ENCODE measurements around the gene ARHGEF5.
A peak's percentile ranks its signal among the peaks of the same experiment; 100 is the strongest.

ARHGEF5 gene

DNA sequence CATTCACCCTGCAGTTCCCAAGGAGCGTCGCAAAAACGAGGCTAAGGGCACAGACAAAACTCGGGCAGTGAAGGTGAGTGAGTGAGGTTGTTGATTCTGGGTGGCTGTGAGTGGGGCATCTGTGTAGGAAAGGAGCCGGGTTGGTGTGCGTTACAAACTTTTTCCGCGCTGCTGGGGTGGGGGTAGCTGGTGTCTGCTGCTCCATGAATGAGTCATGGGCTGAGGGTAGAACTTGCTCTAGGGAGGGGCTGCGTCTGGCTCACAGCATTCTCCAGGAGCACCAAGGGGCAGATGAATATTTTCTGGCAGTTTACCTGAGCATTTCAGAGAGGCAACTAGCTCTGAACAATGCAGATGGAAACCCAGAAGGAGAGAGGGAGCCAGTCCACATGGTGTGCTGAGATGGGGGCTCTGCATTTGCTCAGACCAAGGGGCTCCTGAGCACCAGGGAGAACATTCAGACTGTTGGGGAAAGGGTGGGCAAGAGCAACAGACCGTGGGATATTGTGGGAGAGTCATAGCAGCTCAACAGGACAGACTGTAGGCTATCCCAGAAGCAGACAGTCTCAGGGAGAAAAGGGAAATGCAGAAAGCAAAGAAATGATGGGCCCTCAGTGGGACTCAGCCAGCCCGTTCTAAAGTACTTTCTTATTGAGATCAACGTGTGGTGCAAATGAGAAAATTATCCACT lies 29.5 kb downstream of the ARHGEF5 start:
- Histone ChIP-seq H3K9me3 (ENCODE audit: control insufficient read depth in 2 of 2, low read length in 2 of 2) (no peaks in the 10 kb centered on the region), H3K4me3 (ENCODE audit: low read length in 2 of 2) (no peak overlapping the region), H3K27me3 (ENCODE audit: control insufficient read depth in 1 of 2, insufficient read depth in 2 of 2, low read length in 2 of 2) (no peaks in the 10 kb centered on the region), H3K27ac (ENCODE audit: low read length) (no peak overlapping the region), H3K9ac (ENCODE audit: low read length in 2 of 2) (no peak overlapping the region), H3K4me1 (ENCODE audit: control insufficient read depth, insufficient read depth, low read length) (peaks cover 3% of the 10 kb centered on the region), H3K36me3 (ENCODE audit: control insufficient read depth in 2 of 2, insufficient read depth in 2 of 2, low read length in 2 of 2) (peaks cover 0 to 3% of the 10 kb centered on the region in 2 donors)

DNA sequence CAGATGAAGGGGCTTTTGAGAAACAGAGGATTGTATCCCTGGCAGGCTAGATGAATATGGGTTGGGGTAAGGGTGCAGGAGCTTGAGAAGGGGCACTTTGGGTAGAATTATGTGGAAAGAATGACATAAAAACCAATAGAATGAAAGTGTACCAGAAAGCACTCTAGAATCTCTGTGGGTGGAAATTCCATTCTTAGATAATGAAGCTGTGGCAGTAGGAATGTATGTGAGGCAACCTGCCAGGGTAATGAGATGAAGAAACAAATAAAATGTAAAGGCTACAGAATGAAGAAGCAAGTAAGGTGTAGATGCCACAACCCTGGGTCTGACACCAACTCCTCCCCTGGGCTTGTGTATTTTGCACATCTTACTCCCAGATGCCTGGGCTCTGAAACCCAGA lies 31.5 kb downstream of the ARHGEF5 start:
- peaks cover 15% of the 10 kb centered on the region for H3K4me1 ChIP-seq (ENCODE audit: control insufficient read depth, insufficient read depth, low read length)
- H3K27me3 ChIP-seq (ENCODE audit: control insufficient read depth in 1 of 2, insufficient read depth in 2 of 2, low read length in 2 of 2): no peaks in the 10 kb centered on the region
- H3K9ac ChIP-seq (ENCODE audit: low read length in 2 of 2): no peak overlapping the region
- no peak overlapping the region for H3K4me3 ChIP-seq (ENCODE audit: low read length in 2 of 2)
- no peaks in the 10 kb centered on the region for H3K36me3 ChIP-seq (ENCODE audit: control insufficient read depth in 2 of 2, insufficient read depth in 2 of 2, low read length in 2 of 2)
- H3K9me3 ChIP-seq (ENCODE audit: control insufficient read depth in 2 of 2, low read length in 2 of 2): no peaks in the 10 kb centered on the region
- no peak overlapping the region for H3K27ac ChIP-seq (ENCODE audit: low read length)

- H3K27me3 ChIP-seq (ENCODE audit: control insufficient read depth in 1 of 2, insufficient read depth in 2 of 2, low read length in 2 of 2): no peaks in the 10 kb centered on the region
- H3K4me3 ChIP-seq (ENCODE audit: low read length in 2 of 2): no peak overlapping the region
- H3K27ac ChIP-seq (ENCODE audit: low read length): no peak overlapping the region
These were observed 33.7 kb downstream of the ARHGEF5 start for GRCh38 chr7:144388950-144389349.

DNA sequence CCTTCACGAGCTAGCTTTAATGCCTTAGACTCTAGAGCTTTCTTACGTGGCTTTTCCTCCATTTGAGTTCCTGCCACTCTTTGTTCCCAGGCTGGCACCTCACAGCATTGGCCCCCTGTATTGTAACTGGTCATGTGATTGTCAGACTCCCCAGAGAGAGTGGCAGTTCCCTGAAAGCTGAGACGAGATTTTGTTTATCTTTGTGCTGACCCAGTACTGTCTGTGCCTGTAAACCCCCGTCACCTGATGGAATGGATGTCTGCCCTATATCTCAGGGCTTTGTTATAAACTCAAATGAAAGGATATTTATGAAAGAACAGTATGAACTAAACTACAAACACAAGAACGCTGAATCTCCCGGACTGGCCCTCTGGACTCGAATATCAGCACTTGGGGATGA lies 35.3 kb downstream of the ARHGEF5 start:
- Histone ChIP-seq H3K27ac (ENCODE audit: low read length) (peak overlapping the region; percentile 18), H3K9ac (ENCODE audit: low read length in 2 of 2) (peak overlapping the region; percentile 29 to 36), H3K27me3 (ENCODE audit: control insufficient read depth in 1 of 2, insufficient read depth in 2 of 2, low read length in 2 of 2) (no peaks in the 10 kb centered on the region), H3K4me3 (ENCODE audit: low read length in 2 of 2) (no peak overlapping the region), H3K4me1 (ENCODE audit: control insufficient read depth, insufficient read depth, low read length) (peaks cover 12% of the 10 kb centered on the region), H3K9me3 (ENCODE audit: control insufficient read depth in 2 of 2, low read length in 2 of 2) (no peaks in the 10 kb centered on the region), H3K36me3 (ENCODE audit: control insufficient read depth in 2 of 2, insufficient read depth in 2 of 2, low read length in 2 of 2) (no peaks in the 10 kb centered on the region)

More at GRCh38 chr7:144388950-144389349, 33.7 kb downstream of the ARHGEF5 start:
- Histone ChIP-seq H3K36me3 (ENCODE audit: control insufficient read depth in 2 of 2, insufficient read depth in 2 of 2, low read length in 2 of 2) (no peaks in the 10 kb centered on the region), H3K9ac (ENCODE audit: low read length in 2 of 2) (no peak overlapping the region), H3K4me1 (ENCODE audit: control insufficient read depth, insufficient read depth, low read length) (peaks cover 15% of the 10 kb centered on the region), H3K9me3 (ENCODE audit: control insufficient read depth in 2 of 2, low read length in 2 of 2) (no peaks in the 10 kb centered on the region)

DNA sequence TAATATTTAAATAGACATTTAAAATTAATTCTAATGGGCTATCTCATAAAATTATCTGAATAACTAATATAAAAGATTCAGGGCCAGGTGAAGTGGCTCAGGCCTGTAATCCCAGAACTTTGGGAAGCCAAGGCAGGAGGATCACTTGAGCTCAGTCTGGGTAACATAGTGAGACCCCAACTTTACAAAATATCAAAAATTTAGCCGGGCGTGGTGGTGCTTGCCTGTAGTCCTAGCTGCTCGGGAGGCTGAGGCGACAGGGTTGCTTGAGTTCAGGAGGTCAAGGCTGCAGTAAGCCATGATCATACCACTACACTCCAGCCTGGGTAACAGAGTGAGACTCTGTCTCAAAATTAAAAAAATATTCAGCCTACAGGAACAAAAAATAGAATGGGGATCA lies 35.8 kb downstream of the ARHGEF5 start:
- H3K36me3 ChIP-seq (ENCODE audit: control insufficient read depth in 2 of 2, insufficient read depth in 2 of 2, low read length in 2 of 2): no peaks in the 10 kb centered on the region
- no peak overlapping the region for H3K9ac ChIP-seq (ENCODE audit: low read length in 2 of 2)
- H3K27me3 ChIP-seq (ENCODE audit: control insufficient read depth in 1 of 2, insufficient read depth in 2 of 2, low read length in 2 of 2): no peaks in the 10 kb centered on the region
- peaks cover 12% of the 10 kb centered on the region for H3K4me1 ChIP-seq (ENCODE audit: control insufficient read depth, insufficient read depth, low read length)
- no peaks in the 10 kb centered on the region for H3K9me3 ChIP-seq (ENCODE audit: control insufficient read depth in 2 of 2, low read length in 2 of 2)
- H3K4me3 ChIP-seq (ENCODE audit: low read length in 2 of 2): no peak overlapping the region
- no peak overlapping the region for H3K27ac ChIP-seq (ENCODE audit: low read length)

GRCh38 chr7:144391823-144392255 lies 36.6 kb downstream of the ARHGEF5 start:
- H3K27me3 ChIP-seq (ENCODE audit: control insufficient read depth in 1 of 2, insufficient read depth in 2 of 2, low read length in 2 of 2): no peaks in the 10 kb centered on the region
- H3K4me3 ChIP-seq (ENCODE audit: low read length in 2 of 2): peak overlapping the region; percentile 49 to 63
- no peak overlapping the region for H3K27ac ChIP-seq (ENCODE audit: low read length)
- H3K4me1 ChIP-seq (ENCODE audit: control insufficient read depth, insufficient read depth, low read length): peaks cover 12% of the 10 kb centered on the region
- H3K9me3 ChIP-seq (ENCODE audit: control insufficient read depth in 2 of 2, low read length in 2 of 2): no peaks in the 10 kb centered on the region
- no peaks in the 10 kb centered on the region for H3K36me3 ChIP-seq (ENCODE audit: control insufficient read depth in 2 of 2, insufficient read depth in 2 of 2, low read length in 2 of 2)
- peak overlapping the region in 1 of 2 donors; percentile 31 for H3K9ac ChIP-seq (ENCODE audit: low read length in 2 of 2)

DNA sequence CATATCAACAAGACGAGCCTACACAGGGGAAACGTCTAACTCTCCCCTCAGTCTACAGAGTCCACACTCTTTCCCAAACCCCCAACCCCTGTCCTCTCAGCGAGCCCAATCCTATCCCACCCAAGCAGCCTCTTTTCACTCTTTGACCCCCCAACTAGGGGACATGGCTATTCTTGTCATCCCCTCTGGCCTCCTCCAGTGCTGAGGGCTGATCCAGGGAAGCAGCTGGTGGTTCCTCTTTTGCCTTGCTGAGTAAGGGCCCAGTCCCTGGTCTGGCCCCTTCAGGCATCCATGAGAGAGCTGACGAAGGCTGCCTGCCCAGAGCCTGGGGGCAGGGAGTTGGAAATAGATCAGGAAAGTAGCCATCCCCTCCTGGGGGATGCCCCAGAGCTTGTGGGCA lies 41.9 kb downstream of the ARHGEF5 start:
- H3K27me3 ChIP-seq (ENCODE audit: control insufficient read depth in 1 of 2, insufficient read depth in 2 of 2, low read length in 2 of 2): no peaks in the 10 kb centered on the region
- H3K9me3 ChIP-seq (ENCODE audit: control insufficient read depth in 2 of 2, low read length in 2 of 2): no peaks in the 10 kb centered on the region

DNA sequence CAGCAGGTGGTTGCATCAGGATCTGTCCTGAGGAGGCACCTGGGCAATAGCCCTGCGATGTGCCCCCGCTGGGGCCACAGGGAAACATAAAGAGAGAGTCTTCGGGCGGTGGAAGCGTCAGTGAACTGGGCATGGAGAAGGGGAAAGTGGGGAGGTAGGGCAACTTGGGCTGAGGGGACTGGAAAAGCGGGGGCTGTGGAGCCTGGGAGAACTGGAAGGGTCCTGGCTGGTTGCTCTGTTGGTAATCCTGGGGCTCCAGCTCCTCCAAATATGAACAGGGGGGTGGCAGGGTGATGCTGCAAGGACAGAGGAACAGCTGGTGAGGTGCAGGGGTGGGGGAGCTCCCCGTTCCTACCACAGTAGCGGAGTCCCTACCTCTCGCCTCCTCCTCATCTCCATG lies 43.1 kb downstream of the ARHGEF5 start:
- Histone ChIP-seq H3K36me3 (ENCODE audit: control insufficient read depth in 2 of 2, insufficient read depth in 2 of 2, low read length in 2 of 2) (no peaks in the 10 kb centered on the region), H3K9ac (ENCODE audit: low read length in 2 of 2) (no peak overlapping the region), H3K27ac (ENCODE audit: low read length) (no peak overlapping the region), H3K4me3 (ENCODE audit: low read length in 2 of 2) (no peak overlapping the region), H3K4me1 (ENCODE audit: control insufficient read depth, insufficient read depth, low read length) (no peaks in the 10 kb centered on the region), H3K9me3 (ENCODE audit: control insufficient read depth in 2 of 2, low read length in 2 of 2) (no peaks in the 10 kb centered on the region), H3K27me3 (ENCODE audit: control insufficient read depth in 1 of 2, insufficient read depth in 2 of 2, low read length in 2 of 2) (no peaks in the 10 kb centered on the region)

More for the DNA sequence above, 41.9 kb downstream of the ARHGEF5 start:
- H3K4me1 ChIP-seq (ENCODE audit: control insufficient read depth, insufficient read depth, low read length): no peaks in the 10 kb centered on the region
- H3K9ac ChIP-seq (ENCODE audit: low read length in 2 of 2): no peak overlapping the region
- no peak overlapping the region for H3K27ac ChIP-seq (ENCODE audit: low read length)
- H3K4me3 ChIP-seq (ENCODE audit: low read length in 2 of 2): no peak overlapping the region
- no peaks in the 10 kb centered on the region for H3K36me3 ChIP-seq (ENCODE audit: control insufficient read depth in 2 of 2, insufficient read depth in 2 of 2, low read length in 2 of 2)

DNA sequence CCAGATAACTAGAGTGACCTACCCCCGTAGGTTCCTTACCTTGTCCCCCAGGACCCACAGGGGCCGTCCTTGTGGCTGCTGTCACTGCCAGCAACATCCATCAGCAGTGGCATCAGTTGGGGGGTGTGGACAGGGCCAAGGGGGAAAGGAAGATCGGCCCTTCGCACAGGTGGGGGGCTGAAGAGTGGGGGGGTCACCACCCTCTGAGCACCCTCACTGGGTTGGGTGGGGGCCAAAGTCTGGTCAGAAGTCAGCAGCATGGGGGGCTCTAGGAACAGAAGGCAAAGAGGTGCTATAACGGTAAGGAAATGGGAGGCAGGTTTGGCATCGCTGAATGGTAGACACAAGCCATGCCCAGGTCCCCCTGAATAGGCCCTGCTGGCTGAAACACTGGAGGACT lies 43.7 kb downstream of the ARHGEF5 start:
- Histone ChIP-seq H3K27me3 (ENCODE audit: control insufficient read depth in 1 of 2, insufficient read depth in 2 of 2, low read length in 2 of 2) (no peaks in the 10 kb centered on the region), H3K36me3 (ENCODE audit: control insufficient read depth in 2 of 2, insufficient read depth in 2 of 2, low read length in 2 of 2) (no peaks in the 10 kb centered on the region), H3K4me3 (ENCODE audit: low read length in 2 of 2) (no peak overlapping the region), H3K9ac (ENCODE audit: low read length in 2 of 2) (no peak overlapping the region), H3K9me3 (ENCODE audit: control insufficient read depth in 2 of 2, low read length in 2 of 2) (no peaks in the 10 kb centered on the region), H3K27ac (ENCODE audit: low read length) (no peak overlapping the region), H3K4me1 (ENCODE audit: control insufficient read depth, insufficient read depth, low read length) (no peaks in the 10 kb centered on the region)

DNA sequence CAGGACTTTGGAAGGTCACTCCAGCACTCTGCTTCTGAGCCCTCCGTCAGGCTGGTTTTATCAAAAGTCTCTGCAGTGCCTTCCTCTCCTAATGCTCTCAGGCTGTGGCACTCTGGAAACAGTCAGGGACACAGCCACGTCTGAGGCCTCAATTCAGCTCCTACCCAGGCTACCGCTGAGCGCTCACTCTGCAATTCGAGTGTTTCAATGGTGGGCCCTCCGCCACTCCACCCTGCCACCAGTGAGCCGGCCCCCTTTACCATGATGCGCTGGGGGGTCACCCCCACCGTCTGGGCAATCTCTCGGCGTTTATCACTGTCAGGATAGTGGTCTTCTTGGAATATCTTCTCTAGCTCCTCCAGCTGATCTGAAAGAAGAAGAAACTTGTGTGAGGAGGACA lies 44.7 kb downstream of the ARHGEF5 start:
- H3K4me3 ChIP-seq (ENCODE audit: low read length in 2 of 2): no peak overlapping the region
- H3K27me3 ChIP-seq (ENCODE audit: control insufficient read depth in 1 of 2, insufficient read depth in 2 of 2, low read length in 2 of 2): no peaks in the 10 kb centered on the region
- no peak overlapping the region for H3K9ac ChIP-seq (ENCODE audit: low read length in 2 of 2)
- H3K27ac ChIP-seq (ENCODE audit: low read length): no peak overlapping the region
- no peaks in the 10 kb centered on the region for H3K36me3 ChIP-seq (ENCODE audit: control insufficient read depth in 2 of 2, insufficient read depth in 2 of 2, low read length in 2 of 2)
- no peaks in the 10 kb centered on the region for H3K9me3 ChIP-seq (ENCODE audit: control insufficient read depth in 2 of 2, low read length in 2 of 2)
- H3K4me1 ChIP-seq (ENCODE audit: control insufficient read depth, insufficient read depth, low read length): no peaks in the 10 kb centered on the region

- H3K9me3 ChIP-seq (ENCODE audit: control insufficient read depth in 2 of 2, low read length in 2 of 2): no peaks in the 10 kb centered on the region
- H3K4me3 ChIP-seq (ENCODE audit: low read length in 2 of 2): no peak overlapping the region
- H3K27ac ChIP-seq (ENCODE audit: low read length): no peak overlapping the region
- no peaks in the 10 kb centered on the region for H3K27me3 ChIP-seq (ENCODE audit: control insufficient read depth in 1 of 2, insufficient read depth in 2 of 2, low read length in 2 of 2)
- H3K36me3 ChIP-seq (ENCODE audit: control insufficient read depth in 2 of 2, insufficient read depth in 2 of 2, low read length in 2 of 2): no peaks in the 10 kb centered on the region
- H3K9ac ChIP-seq (ENCODE audit: low read length in 2 of 2): no peak overlapping the region
- H3K4me1 ChIP-seq (ENCODE audit: control insufficient read depth, insufficient read depth, low read length): no peaks in the 10 kb centered on the region
These were observed 46.3 kb downstream of the ARHGEF5 start for GRCh38 chr7:144401490-144401889.

Data from stomach smooth muscle (tissue), 2 donors.